Stimulated activated CD8-positive, alpha-beta memory T cell treated with anti-CD3 and anti-CD28 coated beads, Interleukin-7, amount 100 ng/mL, for 24 hours (primary cell): ENCODE measurements around the gene MESP2.

Experiments used
- DNase-seq: peaks from one replicate; pipeline ENCODE4 v3.0.0-alpha.2; 2020; ENCODE audit warnings: low read depth

The MESP2 gene

DNA sequence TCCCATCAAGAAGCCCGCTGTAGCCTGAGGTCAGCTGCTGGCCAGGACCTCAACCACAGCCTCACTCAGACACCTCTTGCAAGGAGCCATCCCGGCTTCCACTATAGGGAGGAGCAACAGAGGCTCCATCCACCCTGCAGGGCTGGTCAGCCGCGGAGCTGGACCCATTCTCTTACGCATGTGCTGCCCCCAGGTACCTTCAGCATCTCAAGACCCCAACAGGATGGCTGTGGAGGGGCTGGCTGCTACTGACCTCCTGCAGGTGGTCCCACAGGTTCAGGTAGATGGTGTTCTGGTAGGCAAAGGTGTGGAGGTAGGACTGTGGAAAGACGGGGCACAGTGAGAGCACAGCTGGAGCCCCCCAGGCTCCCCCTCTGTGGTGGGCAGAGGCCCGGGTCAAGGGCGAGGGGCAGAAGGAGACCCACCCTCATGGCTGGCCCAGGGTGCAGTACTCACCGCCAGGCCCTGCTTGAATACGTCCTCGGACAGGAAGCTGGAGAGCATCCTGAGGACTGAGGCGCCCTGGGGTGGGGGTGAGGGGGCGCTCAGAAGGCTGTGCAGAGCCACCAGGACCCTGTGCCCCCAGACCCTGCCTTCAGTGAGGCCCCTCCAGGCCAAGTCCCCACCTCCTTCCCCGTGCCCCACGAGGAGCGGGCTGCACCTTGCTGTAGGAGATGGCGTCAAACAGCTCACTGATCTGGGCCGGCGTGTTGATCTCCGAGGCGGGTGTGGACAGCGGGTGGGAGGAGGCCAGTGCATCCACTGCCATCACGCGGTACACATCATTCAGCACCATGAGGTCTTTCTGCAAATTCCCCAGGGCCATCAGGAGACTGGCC, 27.1 kb downstream of the MESP2 start:
- no peak for DNase-seq

GRCh38 chr15:89803941-89804800, 28.0 kb downstream of the MESP2 start:
- no peak for DNase-seq

DNA sequence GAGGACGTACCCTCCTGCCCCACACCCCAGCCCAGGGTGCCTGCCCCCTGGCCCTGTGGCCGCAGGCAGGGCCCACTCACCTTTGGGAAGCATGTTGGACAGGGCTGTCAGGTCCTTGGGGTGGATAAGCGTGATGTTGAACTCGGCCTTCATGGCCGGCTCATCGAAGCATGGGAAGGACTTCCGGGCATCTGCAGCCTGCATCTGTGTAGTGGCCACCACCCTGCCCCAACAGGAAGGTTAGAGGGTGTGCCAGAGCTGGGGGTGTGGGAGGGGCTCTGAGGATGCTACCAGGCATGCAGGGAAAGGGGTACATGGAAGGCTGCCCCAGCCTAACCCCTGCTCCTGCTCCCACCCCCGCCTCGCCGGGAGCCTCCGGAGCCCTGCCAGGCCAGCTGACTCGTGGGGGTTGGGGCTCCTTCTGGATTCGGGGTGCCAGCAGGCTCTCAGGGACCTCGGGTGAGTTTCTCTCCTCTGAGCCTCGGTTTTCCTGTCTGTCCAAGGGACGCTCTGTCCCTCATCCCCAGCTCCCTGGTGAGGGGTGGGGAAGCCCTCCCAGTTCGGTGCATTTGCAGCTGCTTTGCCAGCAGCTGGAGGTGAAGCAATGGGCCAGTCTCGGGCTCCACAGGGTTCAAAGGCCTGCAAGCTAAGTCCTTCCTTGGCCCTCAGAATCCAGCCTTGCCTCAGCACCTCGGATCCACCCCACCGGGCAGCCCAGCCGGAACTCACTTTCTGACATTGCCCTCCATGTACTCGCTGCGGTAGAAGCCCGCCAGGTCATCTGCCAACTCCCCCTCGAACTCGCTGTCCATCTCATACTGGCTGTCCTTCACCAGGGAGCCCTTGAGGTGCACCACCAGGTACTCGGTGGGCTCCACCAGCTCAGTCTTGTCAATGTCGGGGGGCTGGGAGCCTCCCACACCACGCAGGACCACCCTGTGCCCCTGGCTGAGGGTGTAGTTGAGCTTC, 29.4 kb downstream of the MESP2 start:
- no peak for DNase-seq

DNA sequence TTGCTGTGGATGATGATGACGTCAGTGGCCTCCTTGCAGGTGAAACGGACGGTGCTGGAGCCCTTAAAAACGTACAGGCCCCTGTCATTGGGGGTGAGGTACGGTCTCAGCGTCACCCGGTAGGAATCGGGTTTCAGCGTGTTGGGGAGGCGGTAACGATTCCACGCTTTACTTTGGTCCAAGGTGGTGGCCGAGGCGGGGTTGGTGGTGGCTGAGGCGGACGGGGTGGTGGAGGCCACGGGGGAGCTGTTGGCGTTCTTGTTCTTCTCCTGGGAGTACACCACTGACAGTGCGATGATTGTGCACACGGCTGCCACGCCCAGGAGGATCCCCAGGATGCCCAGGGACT, 30.1 kb downstream of the MESP2 start:
- no peak for DNase-seq

GRCh38 chr15:89806559-89807550, 30.7 kb downstream of the MESP2 start:
- no peak for DNase-seq

DNA sequence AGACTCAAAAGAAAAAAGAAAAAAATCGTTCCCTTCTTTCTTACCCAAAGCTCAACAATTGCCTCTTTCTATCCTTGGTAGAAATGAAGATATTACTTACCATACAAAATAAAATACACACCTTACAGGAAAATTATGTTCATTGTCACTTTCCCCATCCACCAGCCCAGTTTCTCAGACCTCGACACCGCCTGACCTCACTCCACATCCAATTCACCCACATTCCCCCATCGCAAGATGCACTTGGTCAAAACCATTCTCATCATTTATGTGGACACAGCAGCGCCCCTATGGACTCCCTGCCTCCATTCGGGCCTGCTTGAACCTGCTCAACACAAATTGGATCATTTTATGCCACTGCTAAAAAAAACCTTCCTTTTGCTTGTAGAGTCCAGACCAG, 31.6 kb downstream of the MESP2 start:
- no peak for DNase-seq

DNA sequence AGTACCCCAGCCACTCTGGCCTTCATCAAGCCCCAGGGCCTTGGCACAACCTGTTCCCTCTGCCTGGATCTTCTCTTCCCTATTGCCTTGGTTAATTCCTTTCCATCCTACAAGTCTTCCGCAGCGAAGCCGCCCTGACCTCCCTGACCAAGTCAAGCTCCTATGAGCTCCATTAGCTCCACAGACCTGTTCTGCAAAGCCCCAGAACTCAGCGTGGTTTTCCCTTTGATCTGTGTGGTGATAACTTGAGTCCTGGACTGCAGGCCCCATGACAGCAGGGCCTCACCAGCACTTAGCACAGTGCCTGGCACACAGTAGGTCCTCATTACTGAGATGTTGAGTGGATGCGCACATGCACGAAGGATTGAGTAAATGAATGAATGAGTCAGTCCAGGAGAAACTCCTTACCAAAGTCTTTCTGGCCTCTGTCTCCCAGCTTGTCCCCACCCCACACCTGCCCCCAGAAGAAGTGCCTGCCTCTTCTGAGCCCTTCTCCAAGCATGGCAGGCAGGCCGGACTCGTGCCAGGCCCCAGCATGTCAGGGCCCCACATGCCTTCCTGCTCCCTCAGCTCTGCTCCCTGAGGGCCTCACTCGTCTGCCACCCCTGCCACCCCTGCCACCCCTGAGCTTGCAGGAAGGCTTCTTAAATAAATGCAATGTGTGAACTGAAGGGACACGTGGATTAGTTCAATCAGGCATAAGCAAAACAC, 32.2 kb downstream of the MESP2 start:
- no peak for DNase-seq

GRCh38 chr15:89809093-89809786, 33.1 kb downstream of the MESP2 start:
- DNase-seq, result no peak

- no peak for DNase-seq
These were observed 33.6 kb downstream of the MESP2 start for GRCh38 chr15:89809787-89810148.

DNA sequence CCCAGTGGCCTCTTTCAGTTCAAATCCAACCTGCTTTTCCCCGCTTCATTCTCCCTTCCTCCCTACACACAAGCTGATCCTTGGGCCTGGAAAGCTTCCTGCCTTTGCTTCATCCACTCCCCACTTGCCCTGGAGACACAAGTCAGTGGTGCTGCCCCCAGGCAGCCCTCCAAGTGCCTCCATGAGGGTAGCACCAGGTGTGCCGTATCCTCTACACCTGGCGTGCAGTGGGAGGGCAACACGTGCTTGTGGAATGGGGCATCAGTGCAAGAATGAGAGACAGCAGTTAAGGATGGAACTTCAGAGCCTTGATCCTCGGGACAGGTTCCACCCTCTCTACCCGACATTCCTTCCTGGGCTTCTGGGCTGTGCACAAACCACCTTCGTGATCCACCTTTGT, 34.7 kb downstream of the MESP2 start:
- DNase-seq, result no peak

DNA sequence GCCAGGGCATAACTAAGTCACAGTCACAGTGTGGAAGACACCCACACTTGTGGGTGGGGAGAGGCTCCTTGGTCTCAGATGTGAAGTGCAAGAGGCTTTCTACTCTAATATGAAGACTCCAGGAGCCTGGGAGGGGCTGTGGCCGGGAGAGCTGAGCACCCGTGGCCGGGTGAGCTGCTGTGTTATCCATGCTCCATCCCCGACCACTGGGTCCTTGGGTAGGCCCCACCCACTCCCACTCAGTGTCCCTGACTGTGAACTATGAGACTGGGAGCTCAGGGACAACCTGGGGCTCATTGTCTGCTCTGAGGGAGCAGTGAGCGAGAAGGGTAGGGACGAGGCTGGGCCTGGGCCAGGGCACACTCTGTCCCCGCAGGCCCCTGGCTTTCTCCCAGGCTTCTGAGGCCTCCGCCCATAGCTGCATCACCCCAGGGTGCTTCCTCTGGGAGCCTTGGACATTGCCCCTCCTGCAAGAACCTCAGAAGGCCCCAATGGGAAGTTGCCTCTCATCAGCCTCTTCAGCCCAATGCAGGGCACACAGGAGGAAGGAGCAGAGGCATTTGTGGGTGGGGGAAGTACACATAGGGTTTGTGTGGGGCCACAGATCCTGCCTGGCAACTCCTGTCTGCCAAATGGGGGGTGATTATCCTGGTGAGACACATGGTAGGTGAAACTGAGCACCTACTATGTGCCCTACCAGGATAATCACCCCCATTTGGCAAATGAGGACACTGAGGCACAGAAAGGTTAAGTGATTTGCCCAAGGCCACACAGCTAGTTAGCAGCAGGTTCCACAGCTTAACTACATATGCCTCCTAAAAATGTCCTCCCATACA, 36.1 kb downstream of the MESP2 start:
- no peak for DNase-seq

GRCh38 chr15:89812847-89813320, 36.8 kb downstream of the MESP2 start:
- DNase-seq, result no peak

GRCh38 chr15:89813381-89814111, 37.4 kb downstream of the MESP2 start:
- no peak for DNase-seq

DNA sequence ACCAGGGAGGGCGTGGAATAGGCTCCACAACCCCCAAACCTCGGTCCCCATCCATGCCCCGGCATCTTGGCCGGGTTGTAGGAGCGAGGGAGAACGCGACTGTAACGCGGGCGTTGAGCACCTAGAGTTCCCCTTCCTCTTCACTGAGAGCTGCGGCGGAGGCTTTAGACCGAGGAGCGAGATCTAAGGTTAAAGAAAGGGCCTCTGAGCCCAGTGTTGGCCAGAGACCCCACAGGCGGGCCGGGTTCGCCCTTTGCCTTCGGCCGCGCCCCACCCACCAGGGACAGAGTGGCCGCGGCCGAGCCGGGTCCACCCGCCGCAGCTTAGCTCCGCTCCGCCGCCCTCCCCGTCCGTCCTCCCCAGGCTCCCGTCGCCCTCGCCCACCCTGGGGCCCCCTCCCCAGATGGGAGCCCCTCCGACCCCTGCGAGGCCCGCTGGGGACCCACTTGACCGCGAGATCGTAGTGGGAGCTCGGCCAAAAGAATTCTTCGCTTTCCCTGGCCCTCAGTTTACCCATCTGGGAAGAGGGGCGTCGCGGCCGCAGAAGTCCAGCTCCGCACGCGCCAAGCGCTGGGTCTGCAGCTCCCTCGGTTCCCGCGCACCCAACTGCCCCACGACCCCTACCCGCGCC, 38.1 kb downstream of the MESP2 start:
- DNase-seq, result no peak

GRCh38 chr15:89815769-89816168, 39.6 kb downstream of the MESP2 start:
- no peak for DNase-seq

GRCh38 chr15:89817701-89818280, 41.7 kb downstream of the MESP2 start:
- no peak for DNase-seq

- DNase-seq, result no peak
These were observed 42.2 kb downstream of the MESP2 start for GRCh38 chr15:89818287-89818686.
